NCI-H510A (cell line): ENCODE results near the gene STAC2.

Experiments
- DNase-seq: peaks from one replicate; lab custom pipeline; 2025; lab: John Stamatoyannopoulos, UW

Gene STAC2

DNA sequence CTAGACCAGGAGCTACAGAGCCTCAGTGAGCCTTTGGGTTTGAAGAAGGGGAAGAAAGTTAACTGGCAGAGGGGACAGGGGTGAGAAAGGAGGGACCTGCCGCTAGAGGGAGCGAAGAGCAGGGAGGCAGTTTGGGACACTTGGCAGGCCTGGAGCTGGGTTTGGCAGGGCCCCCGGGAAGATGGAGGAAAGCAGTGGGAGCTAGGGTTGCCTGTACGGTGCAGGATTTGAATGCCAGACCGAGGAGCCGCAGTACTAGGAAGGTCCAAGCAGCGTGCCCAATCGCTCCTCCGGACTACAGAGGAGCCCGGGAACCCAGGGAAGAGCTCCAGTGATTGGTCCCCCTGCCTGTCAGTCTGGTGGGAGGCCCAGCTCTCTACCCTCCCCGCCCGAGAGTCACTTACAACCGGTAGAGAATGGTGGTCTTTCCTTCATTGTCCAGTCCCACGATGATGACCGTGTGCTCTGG is 61.0 kb downstream of the STAC2 start:
- DNase-seq, result peak; percentile 44

DNA sequence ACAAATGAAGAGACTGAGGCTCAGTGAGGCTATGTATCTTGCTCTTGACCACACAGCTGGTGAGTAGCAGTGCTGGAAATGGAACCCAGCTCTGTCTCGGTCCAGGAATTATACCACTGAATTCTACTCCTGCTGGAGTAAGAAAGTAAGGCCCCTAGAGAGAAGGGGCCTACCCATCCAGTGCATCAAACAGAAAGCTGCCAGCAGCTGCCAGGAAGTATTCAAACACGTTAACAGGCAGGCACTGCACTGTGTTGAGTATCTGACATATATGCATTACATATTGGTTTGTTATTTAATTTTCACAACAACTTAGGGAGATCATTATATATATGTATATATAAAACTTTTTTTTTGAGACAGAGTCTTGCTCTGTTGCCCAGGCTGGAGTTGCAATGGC is 63.8 kb downstream of the STAC2 start:
- DNase-seq, result no peak
